Peyer's patch (tissue), 4 donors: Measurements from ENCODE around the gene IL1RL2.

Source experiments
- POLR2A ChIP-seq, 2 donors: fragments of 450-650 bp; IDR thresholded peaks; one replicate each; pipeline ENCODE4 v1.5.1; 2017; ENCODE audit warnings: antibody characterized with exemption in 2 of 2, mild to moderate bottlenecking in 2 of 2, moderate library complexity in 2 of 2
- TF ChIP-seq, protein P1 (sequence below), 6 experiments: fragments of 450-650 bp in 4 of 6; fragments of 200-600 bp in 2 of 6; sonication (generic) in 1 of 6; IDR thresholded peaks; one replicate each; pipeline ENCODE4 v1.5.1; 2017 to 2019; ENCODE audit warnings: antibody characterized with exemption in 6 of 6, mild to moderate bottlenecking in 3 of 6, moderate library complexity in 1 of 6

DNA sequence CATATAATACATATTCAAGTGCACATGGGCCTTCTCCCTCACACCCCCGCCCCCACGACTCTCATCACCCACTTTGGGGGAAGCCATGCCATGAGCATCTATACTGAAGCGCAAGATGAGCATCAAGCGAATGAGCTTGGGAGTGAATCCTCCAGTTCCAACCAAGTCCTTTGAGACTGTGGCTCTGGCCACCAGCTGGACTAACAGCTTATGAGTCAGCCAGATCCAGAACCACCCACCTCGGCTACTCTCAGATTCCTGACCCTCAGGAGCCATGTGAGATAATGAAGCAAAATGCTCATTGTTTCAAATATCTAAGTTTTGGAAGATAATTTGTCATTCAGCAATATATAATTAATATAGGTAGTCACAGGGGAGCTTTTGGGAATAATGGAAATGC, 102.3 kb downstream of the IL1RL2 start:
- TF ChIP-seq, protein P1, sequence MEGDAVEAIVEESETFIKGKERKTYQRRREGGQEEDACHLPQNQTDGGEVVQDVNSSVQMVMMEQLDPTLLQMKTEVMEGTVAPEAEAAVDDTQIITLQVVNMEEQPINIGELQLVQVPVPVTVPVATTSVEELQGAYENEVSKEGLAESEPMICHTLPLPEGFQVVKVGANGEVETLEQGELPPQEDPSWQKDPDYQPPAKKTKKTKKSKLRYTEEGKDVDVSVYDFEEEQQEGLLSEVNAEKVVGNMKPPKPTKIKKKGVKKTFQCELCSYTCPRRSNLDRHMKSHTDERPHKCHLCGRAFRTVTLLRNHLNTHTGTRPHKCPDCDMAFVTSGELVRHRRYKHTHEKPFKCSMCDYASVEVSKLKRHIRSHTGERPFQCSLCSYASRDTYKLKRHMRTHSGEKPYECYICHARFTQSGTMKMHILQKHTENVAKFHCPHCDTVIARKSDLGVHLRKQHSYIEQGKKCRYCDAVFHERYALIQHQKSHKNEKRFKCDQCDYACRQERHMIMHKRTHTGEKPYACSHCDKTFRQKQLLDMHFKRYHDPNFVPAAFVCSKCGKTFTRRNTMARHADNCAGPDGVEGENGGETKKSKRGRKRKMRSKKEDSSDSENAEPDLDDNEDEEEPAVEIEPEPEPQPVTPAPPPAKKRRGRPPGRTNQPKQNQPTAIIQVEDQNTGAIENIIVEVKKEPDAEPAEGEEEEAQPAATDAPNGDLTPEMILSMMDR (IDR thresholded peaks at IDR 0.05), result no peak
- no peak for TF ChIP-seq POLR2A (IDR thresholded peaks at IDR 0.05)
